HuH-7 (cell line): ENCODE measurements around the gene DYSF.

Source experiments
- DNase-seq: peaks from one replicate; pipeline ENCODE4 v3.0.0; 2011; ENCODE audit warnings: low spot score

The DYSF gene

GRCh38 chr2:71456617-71457016 lies 3.3 kb downstream of the DYSF start:
- no peak for DNase-seq

GRCh38 chr2:71457123-71457915 lies 4.0 kb downstream of the DYSF start:
- no peak for DNase-seq

GRCh38 chr2:71457923-71458322 lies 4.6 kb downstream of the DYSF start:
- DNase-seq, result no peak

GRCh38 chr2:71458413-71459083 lies 5.2 kb downstream of the DYSF start:
- DNase-seq, result no peak

- DNase-seq, result no peak
Observed at GRCh38 chr2:71459084-71459431, 5.7 kb downstream of the DYSF start.

- DNase-seq, result no peak
Observed at GRCh38 chr2:71460056-71460455, 6.7 kb downstream of the DYSF start.

GRCh38 chr2:71460595-71461303 lies 7.4 kb downstream of the DYSF start:
- DNase-seq, result peak; percentile 73

- no peak for DNase-seq
Observed at GRCh38 chr2:71461304-71461671, 7.9 kb downstream of the DYSF start.

GRCh38 chr2:71462056-71462605 lies 8.8 kb downstream of the DYSF start:
- no peak for DNase-seq

GRCh38 chr2:71462641-71463341 lies 9.4 kb downstream of the DYSF start:
- DNase-seq, result no peak

- no peak for DNase-seq
Observed at GRCh38 chr2:71463342-71463654, 9.9 kb downstream of the DYSF start.

GRCh38 chr2:71464389-71464788 lies 11.0 kb downstream of the DYSF start:
- no peak for DNase-seq

GRCh38 chr2:71465356-71465755 lies 12.0 kb downstream of the DYSF start:
- DNase-seq, result no peak

GRCh38 chr2:71465961-71466300 lies 12.6 kb downstream of the DYSF start:
- no peak for DNase-seq

- peak; percentile 80 for DNase-seq
Observed at GRCh38 chr2:71466301-71467179, 13.2 kb downstream of the DYSF start.

GRCh38 chr2:71467180-71467815 lies 13.9 kb downstream of the DYSF start:
- no peak for DNase-seq

GRCh38 chr2:71468279-71469015 lies 15.1 kb downstream of the DYSF start:
- DNase-seq, result no peak

- DNase-seq, result no peak
Observed at GRCh38 chr2:71469403-71470398, 16.3 kb downstream of the DYSF start.

GRCh38 chr2:71471276-71471675 lies 17.9 kb downstream of the DYSF start:
- DNase-seq, result no peak
